OCI-LY7 (cell line): Measurements from ENCODE around the gene DNAJC21. TPM values are rescaled to one million over a fixed set of nuclear protein-coding genes. Genes with fewer than 3 reads are reported as not detected.

Source experiments
- BruUV-seq: library from RNA; stranded (reverse); fragments of 400-500 nt; replicated peaks from 2 replicates; lab custom pipeline; 2021; lab: Mats Ljungman, UMichigan
- CTCF ChIA-PET: fragments of 300-600 bp; sonication (Branson Sonifier 250); formaldehyde crosslinking; loops from one replicate; lab custom pipeline; 2022; ENCODE audit warnings: antibody characterized with exemption; ENCODE audit not compliant: unreplicated experiment; lab: Charles Lee
- POLR2A ChIA-PET: fragments of 300-600 bp; sonication (Branson Sonifier 250); formaldehyde crosslinking; loops from one replicate; lab custom pipeline; 2022; ENCODE audit warnings: antibody characterized with exemption; lab: Charles Lee
- DNase-seq: peaks from one replicate; pipeline ENCODE4 v3.0.0-alpha.2; 2015; ENCODE audit warnings: low spot score
- H2AFZ ChIP-seq: fragments of 200-600 bp; sonication (generic), shearing (Covaris generic); 2 replicates; pipeline ENCODE4 v1.6.1; 2014; ENCODE audit warnings: mild to moderate bottlenecking, antibody characterized with exemption, low read length, moderate library complexity
- H3K27ac ChIP-seq: fragments of 200-600 bp; sonication (generic); 2 replicates; pipeline ENCODE4 v1.5.1; 2014; ENCODE audit warnings: mixed run types, low read depth, mild to moderate bottlenecking, moderate library complexity, low read length, inconsistent platforms; ENCODE audit not compliant: poor library complexity, severe bottlenecking
- H3K36me3 ChIP-seq: fragments of 200-600 bp; sonication (generic); 2 replicates; pipeline ENCODE4 v1.6.1; 2014; ENCODE audit warnings: mild to moderate bottlenecking, antibody characterized with exemption, low read length, moderate library complexity, mixed read lengths; ENCODE audit not compliant: insufficient read depth
- H3K4me1 ChIP-seq: fragments of 200-600 bp; sonication (generic); 2 replicates; pipeline ENCODE4 v1.5.1; 2014; ENCODE audit warnings: mild to moderate bottlenecking, low read length; ENCODE audit not compliant: insufficient read depth, poor library complexity, severe bottlenecking
- H3K4me2 ChIP-seq: fragments of 200-600 bp; sonication (generic); 2 replicates; pipeline ENCODE4 v1.6.1; 2014; ENCODE audit warnings: mild to moderate bottlenecking, low read length
- H3K4me3 ChIP-seq: fragments of 200-600 bp; sonication (generic); 2 replicates; pipeline ENCODE4 v1.5.1; 2014; ENCODE audit warnings: mild to moderate bottlenecking, low read depth, low read length; ENCODE audit not compliant: poor library complexity, severe bottlenecking
- H3K79me2 ChIP-seq: fragments of 200-600 bp; sonication (generic); 2 replicates; pipeline ENCODE4 v1.6.1; 2016; ENCODE audit warnings: low read depth, mild to moderate bottlenecking, low read length, moderate library complexity, mixed read lengths; ENCODE audit not compliant: insufficient read depth
- H3K9me2 ChIP-seq: fragments of 200-600 bp; sonication (generic); 2 replicates; pipeline ENCODE4 v1.6.1; 2016; ENCODE audit warnings: mild to moderate bottlenecking, low read length, mixed read lengths; ENCODE audit not compliant: insufficient read depth
- H3K9me3 ChIP-seq: fragments of 200-600 bp; sonication (generic); 2 replicates; pipeline ENCODE4 v1.6.1; 2014; ENCODE audit warnings: mild to moderate bottlenecking, mixed run types, low read length, mixed read lengths
- H4K20me1 ChIP-seq: fragments of 200-600 bp; sonication (generic); 2 replicates; pipeline ENCODE4 v1.6.1; 2014; ENCODE audit warnings: mild to moderate bottlenecking, antibody characterized with exemption, low read length, moderate library complexity, mixed read lengths; ENCODE audit not compliant: insufficient read depth
- EZH2phosphoT487 ChIP-seq: fragments of 200-600 bp; sonication (generic); IDR thresholded peaks from 2 replicates; pipeline ENCODE4 v1.6.1; 2018; ENCODE audit warnings: low read depth, borderline replicate concordance, mild to moderate bottlenecking, mixed run types, antibody characterized with exemption, low read length, moderate library complexity, mixed read lengths
- intact Hi-C: fragments of 100-400 bp; cut with micrococcal nuclease; formaldehyde crosslinking; loops from one replicate; pipeline ENCODE4 v1.10.0; 2022; ENCODE audit not compliant: unreplicated experiment
- total RNA-seq, 2 experiments: library from RNA; depleted of rRNA in 1 of 2; stranded (reverse); fragments of >200 nt in 1 of 2; shearing (Covaris generic) in 1 of 2; gene quantifications; 2 replicates each; pipeline ENCODE4 v1.2.3, GENCODE V29; 2014 to 2022
- TF ChIP-seq, protein P1 (sequence below): fragments of 200-600 bp; sonication (generic); conservative IDR thresholded peaks from 2 replicates; pipeline ENCODE4 v1.5.1; 2014; ENCODE audit warnings: mild to moderate bottlenecking, antibody characterized with exemption, low read length, moderate library complexity, mixed read lengths

The DNAJC21 gene
- total RNA-seq, 2 experiments from 2014 or later: 29.4 to 67.6 TPM

DNA sequence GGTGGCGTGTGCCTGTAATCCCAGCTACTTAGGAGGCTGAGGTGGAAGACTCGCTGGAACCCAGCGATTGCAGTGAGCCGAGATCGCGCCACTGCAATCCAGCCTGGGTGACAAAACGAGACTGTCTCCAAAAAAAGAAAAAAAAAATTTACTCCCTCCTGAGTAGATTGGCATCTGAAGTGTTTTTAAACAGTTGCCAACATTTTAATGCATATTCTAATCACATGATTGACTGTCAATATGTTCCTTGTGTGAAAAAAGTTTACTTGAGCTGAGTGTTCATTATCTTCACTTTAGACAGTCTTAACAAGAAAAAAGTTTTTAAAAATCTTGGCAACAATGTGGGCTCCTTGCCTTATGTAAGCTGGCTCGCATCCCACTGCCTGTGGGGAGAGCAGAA lies 64.6 kb downstream of the DNAJC21 start:
- Histone ChIP-seq H3K9me2 (no peaks in the 10 kb centered on the region), H3K79me2 (no peaks in the 10 kb centered on the region), H3K4me2 (no peak overlapping the region), H3K27ac (no peak overlapping the region), H4K20me1 (no peaks in the 10 kb centered on the region), H3K9me3 (no peaks in the 10 kb centered on the region), H3K4me3 (no peak overlapping the region), H3K36me3 (no peaks in the 10 kb centered on the region), H3K4me1 (no peaks in the 10 kb centered on the region), H2AFZ (no peak overlapping the region)
- POLR2A ChIA-PET: interaction anchor here (0.6 kb wide), 1 partner anchor 9 kb away, joined by 3 read pairs; no protein-coding TSS in a partner anchor
- CTCF ChIA-PET: no interaction called here
- intact Hi-C loops: no loop called here
- no peak for TF ChIP-seq EZH2phosphoT487
- TF ChIP-seq, protein P1, sequence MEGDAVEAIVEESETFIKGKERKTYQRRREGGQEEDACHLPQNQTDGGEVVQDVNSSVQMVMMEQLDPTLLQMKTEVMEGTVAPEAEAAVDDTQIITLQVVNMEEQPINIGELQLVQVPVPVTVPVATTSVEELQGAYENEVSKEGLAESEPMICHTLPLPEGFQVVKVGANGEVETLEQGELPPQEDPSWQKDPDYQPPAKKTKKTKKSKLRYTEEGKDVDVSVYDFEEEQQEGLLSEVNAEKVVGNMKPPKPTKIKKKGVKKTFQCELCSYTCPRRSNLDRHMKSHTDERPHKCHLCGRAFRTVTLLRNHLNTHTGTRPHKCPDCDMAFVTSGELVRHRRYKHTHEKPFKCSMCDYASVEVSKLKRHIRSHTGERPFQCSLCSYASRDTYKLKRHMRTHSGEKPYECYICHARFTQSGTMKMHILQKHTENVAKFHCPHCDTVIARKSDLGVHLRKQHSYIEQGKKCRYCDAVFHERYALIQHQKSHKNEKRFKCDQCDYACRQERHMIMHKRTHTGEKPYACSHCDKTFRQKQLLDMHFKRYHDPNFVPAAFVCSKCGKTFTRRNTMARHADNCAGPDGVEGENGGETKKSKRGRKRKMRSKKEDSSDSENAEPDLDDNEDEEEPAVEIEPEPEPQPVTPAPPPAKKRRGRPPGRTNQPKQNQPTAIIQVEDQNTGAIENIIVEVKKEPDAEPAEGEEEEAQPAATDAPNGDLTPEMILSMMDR: no peak
- no peak for DNase-seq
- BruUV-seq: no TSS peak

DNA sequence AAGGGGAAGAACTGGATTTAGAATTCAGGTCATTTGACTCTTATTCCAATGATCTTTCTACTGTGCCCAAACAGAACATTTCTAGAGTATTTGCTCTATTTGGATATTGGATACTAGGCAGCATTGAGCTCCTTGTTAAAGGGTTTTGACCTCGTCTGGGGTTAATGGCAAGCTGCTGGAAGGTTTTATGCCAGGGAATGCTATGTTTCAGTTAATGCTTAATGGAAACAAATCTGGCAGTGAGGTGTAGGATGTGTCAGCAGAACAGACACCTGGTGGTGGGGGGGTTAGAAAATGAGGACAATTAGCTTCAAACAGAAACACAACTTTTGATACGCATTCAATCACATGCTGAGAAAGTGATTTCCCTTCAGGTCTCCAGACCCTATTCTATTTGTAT lies 66.9 kb downstream of the DNAJC21 start:
- Histone ChIP-seq H2AFZ (no peak overlapping the region), H3K9me3 (no peaks in the 10 kb centered on the region), H4K20me1 (no peaks in the 10 kb centered on the region), H3K4me3 (no peak overlapping the region), H3K9me2 (no peaks in the 10 kb centered on the region), H3K36me3 (no peaks in the 10 kb centered on the region), H3K4me1 (no peaks in the 10 kb centered on the region), H3K4me2 (no peak overlapping the region), H3K27ac (no peak overlapping the region), H3K79me2 (no peaks in the 10 kb centered on the region)
- ChIA-PET POLR2A (interaction anchor here (0.6 to 0.7 kb wide), 2 partner anchors 990 to 1999 kb away, joined by 3 read pairs; no protein-coding TSS in a partner anchor), CTCF (no interaction called here)
- BruUV-seq: no TSS peak
- intact Hi-C loops: no loop called here
- no peak for TF ChIP-seq EZH2phosphoT487
- TF ChIP-seq, protein P1: no peak
- DNase-seq: no peak

DNA sequence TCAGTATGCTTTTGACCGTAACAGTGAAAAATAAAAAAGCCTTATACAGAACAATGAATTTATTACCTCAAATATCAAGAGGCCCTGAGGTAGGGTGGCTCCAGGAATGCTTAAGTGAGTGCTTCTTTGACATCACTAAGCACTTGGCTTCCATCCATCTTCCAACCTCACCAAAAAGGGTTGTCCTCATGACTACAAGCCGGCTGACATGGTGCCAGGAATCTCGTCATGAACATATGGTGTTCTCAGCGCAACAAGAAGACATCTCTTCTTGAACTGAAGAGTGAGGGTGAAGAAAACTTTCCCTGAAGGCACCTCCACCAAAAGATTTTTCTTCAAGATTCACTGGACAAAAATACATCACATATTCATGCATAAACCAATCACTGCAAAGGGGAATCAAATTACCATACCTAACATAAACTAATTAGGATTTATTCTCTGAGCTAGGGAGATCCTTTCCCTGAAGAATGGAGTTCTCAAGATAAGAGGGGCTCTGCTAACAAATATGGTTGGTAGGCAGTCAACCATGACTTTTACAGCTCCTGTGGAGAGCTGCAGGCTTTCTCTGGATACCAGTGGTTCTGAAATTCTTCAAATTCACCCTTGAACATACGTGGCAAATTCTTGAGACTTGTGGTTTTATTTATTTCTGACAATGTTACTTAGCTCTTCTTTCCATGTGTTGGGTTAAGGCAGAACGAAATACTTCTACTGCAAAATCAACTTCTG lies 68.9 kb downstream of the DNAJC21 start:
- H3K27ac ChIP-seq: no peak overlapping the region
- intact Hi-C loops: no loop called here
- TF ChIP-seq, protein P1: no peak
- TF ChIP-seq EZH2phosphoT487: no peak
- no peak for DNase-seq
- ChIA-PET POLR2A (no interaction called here), CTCF (no interaction called here)
- H4K20me1 ChIP-seq: no peaks in the 10 kb centered on the region
- no peaks in the 10 kb centered on the region for H3K9me2 ChIP-seq
- no TSS peak for BruUV-seq
- no peaks in the 10 kb centered on the region for H3K4me1 ChIP-seq
- H3K4me3 ChIP-seq: no peak overlapping the region
- H3K4me2 ChIP-seq: no peak overlapping the region
- no peaks in the 10 kb centered on the region for H3K36me3 ChIP-seq
- no peaks in the 10 kb centered on the region for H3K79me2 ChIP-seq
- H2AFZ ChIP-seq: no peak overlapping the region
- H3K9me3 ChIP-seq: no peaks in the 10 kb centered on the region
